HepG2 (cell line): ENCODE measurements around the gene GALC. TPM values are rescaled to one million over a fixed set of nuclear protein-coding genes. Genes with fewer than 3 reads are reported as not detected.

ENCODE experiments used
- ATAC-seq: fragments of 200-7000 bp; cut with Tn5 transposase; 3 replicates; pipeline ENCODE4 v1.9.1; 2020; ENCODE audit warnings: mild to moderate bottlenecking, moderate library complexity
- BruUV-seq: library from RNA; stranded (reverse); fragments of 400-500 nt; replicated peaks from 2 replicates; lab custom pipeline; 2021; lab: Mats Ljungman, UMichigan
- CTCF ChIA-PET: fragments of 300-600 bp; formaldehyde crosslinking; extraction: SDS; loops from one replicate; lab custom pipeline; 2021; ENCODE audit warnings: low total read pairs, inconsistent platforms, low intra/inter-chr PET ratio; lab: Yijun Ruan, JAX
- POLR2A ChIA-PET: fragments of 350-600 bp; sonication (Branson Sonifier 250); formaldehyde crosslinking; loops from one replicate; lab custom pipeline; 2020; ENCODE audit warnings: antibody characterized with exemption, inconsistent platforms; lab: Yijun Ruan, JAX
- DNase-seq: peaks from one replicate; pipeline ENCODE4 v3.0.0-alpha.2; 2015; ENCODE audit warnings: low spot score
- FAIRE-seq: peaks from 3 replicates; lab custom pipeline; 2011; peaks lifted over from hg19 to GRCh38; lab: Jason Lieb, UNC
- H2AFZ ChIP-seq: one replicate; pipeline ENCODE4 v1.6.1; 2011; ENCODE audit warnings: low read length, inconsistent platforms
- H3K27ac ChIP-seq: fragments of 300-600 bp; 3 replicates; pipeline ENCODE4 v1.8.0; 2011; ENCODE audit warnings: mixed run types, mild to moderate bottlenecking, mixed read lengths, low read length, inconsistent platforms; ENCODE audit not compliant: insufficient read depth; ENCODE audit errors: extremely low read length
- H3K27me3 ChIP-seq, 2 experiments: fragments of 200-600 bp in 1 of 2; 2 replicates in 1 of 2; 3 replicates in 1 of 2; pipeline versions ENCODE4 v1.6.0 to v1.8.0; 2011; ENCODE audit warnings: low read length in 2 of 2, mild to moderate bottlenecking in 2 of 2, moderate library complexity in 2 of 2, inconsistent platforms in 1 of 2; ENCODE audit not compliant: insufficient read depth in 2 of 2, control insufficient read depth in 1 of 2
- H3K36me3 ChIP-seq, 2 experiments: fragments of 200-600 bp in 1 of 2; replicated peaks in 1 of 2; 2 replicates in 1 of 2; 3 replicates in 1 of 2; pipeline versions ENCODE4 v1.5.1 to v1.8.0; 2011; ENCODE audit warnings: low read length in 2 of 2, inconsistent platforms in 1 of 2; ENCODE audit not compliant: insufficient read depth in 2 of 2, control insufficient read depth in 1 of 2
- H3K4me1 ChIP-seq: 2 replicates; pipeline ENCODE4 v1.5.1; 2012; ENCODE audit warnings: low read length, inconsistent platforms; ENCODE audit not compliant: insufficient read depth
- H3K4me2 ChIP-seq: 2 replicates; pipeline ENCODE4 v1.6.0; 2011; ENCODE audit warnings: low read depth, low read length, inconsistent platforms
- H3K4me3 ChIP-seq, 3 experiments: fragments of 200-600 bp in 1 of 3; sonication (generic), shearing (Covaris generic) in 1 of 3; replicated peaks in 1 of 3; 2 replicates each; pipeline ENCODE4 v1.5.1; 2011 to 2016; ENCODE audit warnings: low read length in 3 of 3, inconsistent platforms in 2 of 3, low read depth in 2 of 3, mild to moderate bottlenecking in 2 of 3, control low read depth in 1 of 3, mixed read lengths in 1 of 3; ENCODE audit not compliant: insufficient read depth in 1 of 3
- H3K79me2 ChIP-seq: one replicate; pipeline ENCODE4 v1.6.1; 2011; ENCODE audit warnings: low read length, inconsistent platforms; ENCODE audit not compliant: insufficient read depth
- H3K9ac ChIP-seq: 2 replicates; pipeline ENCODE4 v1.6.0; 2011; ENCODE audit warnings: mild to moderate bottlenecking, low read depth, low read length, inconsistent platforms; ENCODE audit not compliant: insufficient read depth
- H3K9me3 ChIP-seq: 2 replicates; pipeline ENCODE4 v1.5.1; 2012; ENCODE audit warnings: mild to moderate bottlenecking, low read length
- H4K20me1 ChIP-seq: 2 replicates; pipeline ENCODE4 v1.6.0; 2011; ENCODE audit warnings: inconsistent platforms, mild to moderate bottlenecking, low read length, moderate library complexity; ENCODE audit not compliant: insufficient read depth
- AHR ChIP-seq: IDR thresholded peaks from 2 replicates; pipeline ENCODE4 v1.6.1; 2018; ENCODE audit warnings: missing genetic modification reagents, missing compliant biosample characterization
- HNF1A ChIP-seq, 2 experiments: sonication (generic) in 1 of 2; formaldehyde crosslinking in 1 of 2; IDR thresholded peaks; 2 replicates each; pipeline versions ENCODE4 v1.4.0 to v1.6.1; 2016 to 2020; ENCODE audit warnings: borderline replicate concordance in 1 of 2, low read depth in 1 of 2, mild to moderate bottlenecking in 1 of 2, missing genetic modification reagents in 1 of 2
- HOMEZ ChIP-seq: IDR thresholded peaks from 2 replicates; pipeline ENCODE4 v1.6.1; 2016; ENCODE audit warnings: low read depth
- IRF1 ChIP-seq: sonication (generic); formaldehyde crosslinking; IDR thresholded peaks from 2 replicates; pipeline ENCODE4 v1.4.0; 2020; ENCODE audit warnings: low read depth, mild to moderate bottlenecking, missing genetic modification reagents
- PRPF4 ChIP-seq: fragments of 200-400 bp; formaldehyde crosslinking; IDR thresholded peaks from 2 replicates; pipeline ENCODE4 v1.6.1; 2016; ENCODE audit warnings: low read length, low read depth; ENCODE audit not compliant: poor library complexity, severe bottlenecking
- SPEN ChIP-seq: sonication (generic); formaldehyde crosslinking; IDR thresholded peaks from 2 replicates; pipeline ENCODE4 v1.5.1; 2020; ENCODE audit warnings: low read depth, mild to moderate bottlenecking, missing genetic modification reagents
- ZBTB38 ChIP-seq: sonication (generic); formaldehyde crosslinking; IDR thresholded peaks from 2 replicates; pipeline ENCODE4 v1.5.1; 2020; ENCODE audit warnings: mild to moderate bottlenecking, missing genetic modification reagents
- ZFP90 ChIP-seq: sonication (generic); formaldehyde crosslinking; IDR thresholded peaks from 2 replicates; pipeline ENCODE4 v1.8.0; 2022; ENCODE audit warnings: missing genetic modification reagents, mild to moderate bottlenecking, inconsistent platforms, borderline replicate concordance
- ZNF260 ChIP-seq: sonication (generic); formaldehyde crosslinking; IDR thresholded peaks from 2 replicates; pipeline ENCODE4 v1.4.0; 2020; ENCODE audit warnings: missing genetic modification reagents, low read depth, mild to moderate bottlenecking, borderline replicate concordance
- ZNF501 ChIP-seq: sonication (generic); formaldehyde crosslinking; IDR thresholded peaks from 2 replicates; pipeline ENCODE4 v1.5.1; 2020; ENCODE audit warnings: mild to moderate bottlenecking, moderate library complexity, missing genetic modification reagents
- ZNF570 ChIP-seq: sonication (generic); formaldehyde crosslinking; IDR thresholded peaks from 2 replicates; pipeline ENCODE4 v1.4.0; 2020; ENCODE audit warnings: mild to moderate bottlenecking, missing genetic modification reagents, borderline replicate concordance
- ZNF644 ChIP-seq: IDR thresholded peaks from 2 replicates; pipeline ENCODE4 v1.6.1; 2016; ENCODE audit warnings: low read depth
- ZNF770 ChIP-seq: sonication (generic); formaldehyde crosslinking; IDR thresholded peaks from 2 replicates; pipeline ENCODE4 v1.5.0; 2020; ENCODE audit warnings: mild to moderate bottlenecking, missing genetic modification reagents
- ZNF839 ChIP-seq: sonication (generic); formaldehyde crosslinking; IDR thresholded peaks from 2 replicates; pipeline ENCODE4 v1.4.0; 2020; ENCODE audit warnings: missing genetic modification reagents, mild to moderate bottlenecking, borderline replicate concordance
- ZSCAN29 ChIP-seq: sonication (generic); formaldehyde crosslinking; conservative IDR thresholded peaks from 2 replicates; pipeline ENCODE4 v1.4.0; 2020; ENCODE audit warnings: mild to moderate bottlenecking, missing genetic modification reagents
- WGBS: methylation state at CpG from one replicate; pipeline ENCODE4 v1.1.6; 2017; ENCODE audit warnings: low lambda C conversion rate; 5-methylcytosine and 5-hydroxymethylcytosine counted together
- in situ Hi-C: cut with HindIII; loops from 2 replicates; pipeline ENCODE4 v1.10.0; 2017; ENCODE audit warnings: low pct_unique_long_range_greater_than_20kb; ENCODE audit not compliant: extremely low pct_ligation_motif_present
- intact Hi-C: fragments of 100-400 bp; cut with micrococcal nuclease; formaldehyde crosslinking; loops from one replicate; pipeline ENCODE4 v1.10.0; 2022; ENCODE audit not compliant: unreplicated experiment
- polyA plus RNA-seq, 8 experiments: library from polyadenylated mRNA; depleted of rRNA in 3 of 8; stranded (reverse) in 7 of 8; unstranded in 1 of 8; fragments of >200 nt; fragmentation: Illumina TruSeq in 4 of 8; extraction: Trizol in 4 of 8; gene quantifications; 2 replicates each; pipeline versions ENCODE4 v1.2.1 to v1.2.3, GENCODE V29; 2011 to 2016; ENCODE audit warnings: low read depth in 4 of 8, missing spikeins in 1 of 8, mixed read lengths in 1 of 8; ENCODE audit not compliant: insufficient read depth in 1 of 8
- total RNA-seq, 5 experiments: library from RNA; depleted of rRNA; stranded (reverse); fragments of >200 nt; fragmentation: Illumina TruSeq; extraction: Trizol; gene quantifications; 2 replicates each; pipeline ENCODE4 v1.2.3, GENCODE V29; 2016; ENCODE audit warnings: low read depth in 1 of 5

Gene GALC
- total and polyA plus RNA-seq, 2 of the 13 experiments (the other 11 are each of a cell fraction or from before 2014, with no cell fraction given), result not detected

GRCh38 chr14:87966816-87967215 is 26.2 kb downstream of the GALC start (continued):
- TF ChIP-seq ZNF770 (CRISPR knock-in tag), result no peak
- no peak for TF ChIP-seq ZSCAN29 (CRISPR knock-in tag)
- TF ChIP-seq ZNF501, result no peak
- no peak for TF ChIP-seq IRF1 (CRISPR knock-in tag)

GRCh38 chr14:87961246-87961645 is 31.7 kb downstream of the GALC start:
- no peak overlapping the region for H3K4me2 ChIP-seq
- no TSS peak for BruUV-seq
- no peaks in the 10 kb centered on the region for H3K9me3 ChIP-seq
- H3K27me3 ChIP-seq, result no peaks in the 10 kb centered on the region
- H3K9ac ChIP-seq, result no peak overlapping the region
- H3K4me1 ChIP-seq, result no peaks in the 10 kb centered on the region
- no peak overlapping the region for H3K4me3 ChIP-seq
- intact Hi-C loops (no loop called here), in situ Hi-C loops (no loop called here)
- no peak for DNase-seq
- H3K79me2 ChIP-seq, result no peaks in the 10 kb centered on the region
- 42% methylated on average over 2 of the region's 2 CpGs for WGBS
- POLR2A ChIA-PET, result no interaction called here
- no peaks in the 10 kb centered on the region for H4K20me1 ChIP-seq
- H3K27ac ChIP-seq, result no peak overlapping the region
- CTCF ChIA-PET, result no interaction called here
- no peak for TF ChIP-seq ZNF644 (CRISPR knock-in tag)
- no peak for TF ChIP-seq HOMEZ (CRISPR knock-in tag)
- no peak for TF ChIP-seq ZNF570 (CRISPR knock-in tag)
- no peak for TF ChIP-seq AHR
- TF ChIP-seq PRPF4, result no peak
- TF ChIP-seq HNF1A (IDR thresholded peaks at IDR 0.05; ENCODE audit: low read depth), result no peak
- TF ChIP-seq HNF1A (CRISPR knock-in tag; IDR thresholded peaks at IDR 0.05; ENCODE audit: borderline replicate concordance), result no peak
- no peak for TF ChIP-seq ZNF839 (CRISPR knock-in tag)
- no peak for TF ChIP-seq ZBTB38 (CRISPR knock-in tag)
- TF ChIP-seq ZNF260 (CRISPR knock-in tag), result no peak
- no peak for TF ChIP-seq SPEN
- no peak for TF ChIP-seq ZFP90 (CRISPR knock-in tag)
- ATAC-seq, result no peak
- H2AFZ ChIP-seq, result no peak overlapping the region
- FAIRE-seq, result no peak
- H3K36me3 ChIP-seq, result no peaks in the 10 kb centered on the region
